DND-41 (cell line): ENCODE data around the gene CRACDL.

Source experiments
- EZH2 ChIP-seq: IDR thresholded peaks from 3 replicates; pipeline ENCODE4 v1.6.1; 2012; ENCODE audit warnings: borderline replicate concordance, low read depth, mild to moderate bottlenecking, moderate library complexity, low read length, inconsistent platforms; ENCODE audit not compliant: severe bottlenecking
- TF ChIP-seq, protein P1 (sequence below): IDR thresholded peaks from 2 replicates; pipeline ENCODE4 v1.5.1; 2012; ENCODE audit warnings: borderline replicate concordance, low read length, moderate library complexity, mild to moderate bottlenecking; ENCODE audit not compliant: poor library complexity, severe bottlenecking; ENCODE audit errors: extremely low read depth

GRCh38 chr2:98894331-98895000, 41.6 kb downstream of the CRACDL start:
- TF ChIP-seq, protein P1, sequence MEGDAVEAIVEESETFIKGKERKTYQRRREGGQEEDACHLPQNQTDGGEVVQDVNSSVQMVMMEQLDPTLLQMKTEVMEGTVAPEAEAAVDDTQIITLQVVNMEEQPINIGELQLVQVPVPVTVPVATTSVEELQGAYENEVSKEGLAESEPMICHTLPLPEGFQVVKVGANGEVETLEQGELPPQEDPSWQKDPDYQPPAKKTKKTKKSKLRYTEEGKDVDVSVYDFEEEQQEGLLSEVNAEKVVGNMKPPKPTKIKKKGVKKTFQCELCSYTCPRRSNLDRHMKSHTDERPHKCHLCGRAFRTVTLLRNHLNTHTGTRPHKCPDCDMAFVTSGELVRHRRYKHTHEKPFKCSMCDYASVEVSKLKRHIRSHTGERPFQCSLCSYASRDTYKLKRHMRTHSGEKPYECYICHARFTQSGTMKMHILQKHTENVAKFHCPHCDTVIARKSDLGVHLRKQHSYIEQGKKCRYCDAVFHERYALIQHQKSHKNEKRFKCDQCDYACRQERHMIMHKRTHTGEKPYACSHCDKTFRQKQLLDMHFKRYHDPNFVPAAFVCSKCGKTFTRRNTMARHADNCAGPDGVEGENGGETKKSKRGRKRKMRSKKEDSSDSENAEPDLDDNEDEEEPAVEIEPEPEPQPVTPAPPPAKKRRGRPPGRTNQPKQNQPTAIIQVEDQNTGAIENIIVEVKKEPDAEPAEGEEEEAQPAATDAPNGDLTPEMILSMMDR, result no peak
- no peak for TF ChIP-seq EZH2
